DMS 273 treated with DMSO at 0.1 percent for 48 hours (cell line): ENCODE results near the gene DCTD.

Source experiments
- DNase-seq: peaks from one replicate; lab custom pipeline; 2025; lab: John Stamatoyannopoulos, UW

Gene DCTD

GRCh38 chr4:182872886-182873285 is 44.3 kb downstream of the DCTD start:
- no peak for DNase-seq

GRCh38 chr4:182871616-182872015 is 45.6 kb downstream of the DCTD start:
- no peak for DNase-seq

GRCh38 chr4:182869697-182870096 is 47.5 kb downstream of the DCTD start:
- DNase-seq: no peak

- DNase-seq: no peak
Measured at GRCh38 chr4:182866746-182867145, 50.4 kb downstream of the DCTD start.

GRCh38 chr4:182863501-182863900 is 53.7 kb downstream of the DCTD start:
- DNase-seq: no peak

GRCh38 chr4:182862921-182863320 is 54.3 kb downstream of the DCTD start:
- DNase-seq: no peak

GRCh38 chr4:182862141-182862875 is 54.9 kb downstream of the DCTD start:
- DNase-seq: no peak

GRCh38 chr4:182861346-182861745 is 55.8 kb downstream of the DCTD start:
- no peak for DNase-seq

- no peak for DNase-seq
Measured at GRCh38 chr4:182859730-182860129, 57.5 kb downstream of the DCTD start.

- no peak for DNase-seq
Measured at GRCh38 chr4:182858711-182859110, 58.5 kb downstream of the DCTD start.

GRCh38 chr4:182856862-182857261 is 60.3 kb downstream of the DCTD start:
- no peak for DNase-seq

- no peak for DNase-seq
Measured at GRCh38 chr4:182855877-182856276, 61.3 kb downstream of the DCTD start.

GRCh38 chr4:182855312-182855711 is 61.9 kb downstream of the DCTD start:
- no peak for DNase-seq

- DNase-seq: no peak
Measured at GRCh38 chr4:182854466-182854865, 62.7 kb downstream of the DCTD start.

- no peak for DNase-seq
Measured at GRCh38 chr4:182853731-182854330, 63.4 kb downstream of the DCTD start.

- no peak for DNase-seq
Measured at GRCh38 chr4:182848685-182849084, 68.5 kb downstream of the DCTD start.

GRCh38 chr4:182847576-182848450 is 69.4 kb downstream of the DCTD start:
- no peak for DNase-seq

GRCh38 chr4:182846036-182846435 is 71.2 kb downstream of the DCTD start:
- DNase-seq: no peak

- DNase-seq: no peak
Measured at GRCh38 chr4:182845618-182846017, 71.6 kb downstream of the DCTD start.

GRCh38 chr4:182843808-182844325 is 73.3 kb downstream of the DCTD start:
- DNase-seq: no peak

GRCh38 chr4:182842759-182843390 is 74.3 kb downstream of the DCTD start:
- DNase-seq: no peak

- no peak for DNase-seq
Measured at GRCh38 chr4:182842104-182842600, 75.0 kb downstream of the DCTD start.
